Amniotic epithelial cell (primary cell): ENCODE measurements around the gene TYSND1.
"Not testable (repeated sequence)": the region's sequence is repeated elsewhere in the genome, so short reads cannot be mapped to it uniquely, and the experiment has no call there.

Experiments
- DNase-seq: peaks from one replicate; pipeline ENCODE4 v3.0.0-alpha.2; 2010; ENCODE audit warnings: low read depth

TYSND1 gene

GRCh38 chr10:70109064-70109729 lies 37.3 kb downstream of the TYSND1 start:
- no peak for DNase-seq

- DNase-seq: no peak
Observed at GRCh38 chr10:70106958-70107791, 39.3 kb downstream of the TYSND1 start.

- no peak for DNase-seq
Observed at GRCh38 chr10:70101668-70102067, 44.8 kb downstream of the TYSND1 start.

GRCh38 chr10:70101068-70101562 lies 45.4 kb downstream of the TYSND1 start:
- not testable (repeated sequence) for DNase-seq

- DNase-seq: no peak
Observed at GRCh38 chr10:70098271-70098670, 48.2 kb downstream of the TYSND1 start.

- DNase-seq: no peak
Observed at GRCh38 chr10:70097459-70097858, 49.0 kb downstream of the TYSND1 start.

- DNase-seq: no peak
Observed at GRCh38 chr10:70096705-70097420, 49.6 kb downstream of the TYSND1 start.

GRCh38 chr10:70096016-70096704 lies 50.3 kb downstream of the TYSND1 start:
- DNase-seq: no peak

GRCh38 chr10:70094250-70094649 lies 52.2 kb downstream of the TYSND1 start:
- no peak for DNase-seq

GRCh38 chr10:70093335-70093944 lies 53.1 kb downstream of the TYSND1 start:
- DNase-seq: no peak

GRCh38 chr10:70092389-70092718 lies 54.1 kb downstream of the TYSND1 start:
- no peak for DNase-seq

GRCh38 chr10:70090951-70091350 lies 55.5 kb downstream of the TYSND1 start:
- DNase-seq: no peak

- no peak for DNase-seq
Observed at GRCh38 chr10:70090013-70090412, 56.5 kb downstream of the TYSND1 start.

- DNase-seq: no peak
Observed at GRCh38 chr10:70088308-70088698, 58.2 kb downstream of the TYSND1 start.
